GM21723 (cell line): Measurements from ENCODE around the gene JAK3.

Experiments
- ATAC-seq: cut with Tn5 transposase; IDR thresholded peaks from one replicate; pipeline ENCODE4 v1.9.1; 2021; ENCODE audit warnings: mild to moderate bottlenecking, moderate library complexity; ENCODE audit not compliant: unreplicated experiment

The JAK3 gene

GRCh38 chr19:17841810-17842662, 5.7 kb downstream of the JAK3 start:
- no peak for ATAC-seq

- no peak for ATAC-seq
Measured at GRCh38 chr19:17841371-17841809, 6.4 kb downstream of the JAK3 start.

- ATAC-seq, result no peak
Measured at GRCh38 chr19:17840019-17840418, 7.8 kb downstream of the JAK3 start.

DNA sequence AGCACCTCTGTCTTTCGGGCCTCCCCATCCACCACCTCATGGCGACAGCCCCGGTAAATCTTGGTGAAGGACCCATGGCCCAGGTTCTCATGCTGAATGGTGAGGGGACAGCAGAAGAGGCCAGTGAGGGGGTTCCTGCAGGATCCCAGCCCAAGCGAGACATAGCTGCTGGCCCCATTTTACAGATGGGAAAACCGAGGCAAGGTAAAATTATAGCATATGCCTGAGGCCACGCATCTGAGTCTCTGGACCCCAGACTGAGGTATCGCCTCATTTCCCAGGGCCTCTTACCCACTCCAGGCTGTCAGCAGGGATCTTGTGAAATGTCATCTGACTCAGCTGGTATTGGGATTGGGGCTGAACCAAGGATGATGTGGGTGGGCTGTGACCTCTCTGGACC, 9.8 kb downstream of the JAK3 start:
- ATAC-seq, result no peak

- ATAC-seq, result no peak
Measured at GRCh38 chr19:17836530-17836929, 11.3 kb downstream of the JAK3 start.

GRCh38 chr19:17835182-17836006, 12.4 kb downstream of the JAK3 start:
- ATAC-seq, result no peak

GRCh38 chr19:17834350-17835181, 13.2 kb downstream of the JAK3 start:
- no peak for ATAC-seq

DNA sequence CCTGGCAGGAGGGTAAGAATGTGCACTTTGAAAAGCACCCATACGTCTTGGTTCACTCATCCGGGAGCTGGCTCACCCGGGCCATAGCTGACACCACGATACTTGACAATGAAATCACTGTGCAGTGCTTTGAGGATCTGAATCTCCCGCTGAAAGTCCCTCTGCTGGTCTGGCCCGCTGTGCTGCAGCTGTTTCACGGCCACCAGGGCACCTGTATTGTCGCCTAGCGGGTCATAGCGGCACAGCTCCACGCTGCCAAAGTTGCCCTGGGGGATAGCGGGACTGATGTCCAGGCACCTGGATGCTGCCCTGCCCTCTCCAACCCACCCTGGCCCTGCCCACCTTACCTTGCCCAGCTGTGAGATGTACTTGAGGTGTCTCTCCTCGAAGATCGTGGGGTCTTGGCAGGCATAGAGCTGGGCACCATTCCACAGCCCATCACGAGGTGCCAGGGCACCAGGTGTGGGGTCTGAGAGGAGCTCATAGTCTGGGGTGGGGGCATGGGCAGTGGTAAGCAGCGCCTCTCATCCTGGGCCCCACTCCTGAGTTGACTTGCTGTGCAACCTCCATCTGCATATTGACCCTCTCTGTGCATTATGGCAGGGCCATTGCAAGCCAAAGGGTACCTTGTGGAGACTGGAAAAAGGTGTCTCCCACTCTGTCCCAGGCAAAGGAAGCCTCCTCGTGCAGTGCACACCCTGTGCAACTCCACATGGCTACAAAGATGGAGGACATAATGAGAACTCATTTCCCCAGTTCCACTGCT, 15.2 kb downstream of the JAK3 start:
- no peak for ATAC-seq

- no peak for ATAC-seq
Measured at GRCh38 chr19:17831419-17831888, 16.3 kb downstream of the JAK3 start.

GRCh38 chr19:17830567-17831418, 17.0 kb downstream of the JAK3 start:
- ATAC-seq, result no peak

DNA sequence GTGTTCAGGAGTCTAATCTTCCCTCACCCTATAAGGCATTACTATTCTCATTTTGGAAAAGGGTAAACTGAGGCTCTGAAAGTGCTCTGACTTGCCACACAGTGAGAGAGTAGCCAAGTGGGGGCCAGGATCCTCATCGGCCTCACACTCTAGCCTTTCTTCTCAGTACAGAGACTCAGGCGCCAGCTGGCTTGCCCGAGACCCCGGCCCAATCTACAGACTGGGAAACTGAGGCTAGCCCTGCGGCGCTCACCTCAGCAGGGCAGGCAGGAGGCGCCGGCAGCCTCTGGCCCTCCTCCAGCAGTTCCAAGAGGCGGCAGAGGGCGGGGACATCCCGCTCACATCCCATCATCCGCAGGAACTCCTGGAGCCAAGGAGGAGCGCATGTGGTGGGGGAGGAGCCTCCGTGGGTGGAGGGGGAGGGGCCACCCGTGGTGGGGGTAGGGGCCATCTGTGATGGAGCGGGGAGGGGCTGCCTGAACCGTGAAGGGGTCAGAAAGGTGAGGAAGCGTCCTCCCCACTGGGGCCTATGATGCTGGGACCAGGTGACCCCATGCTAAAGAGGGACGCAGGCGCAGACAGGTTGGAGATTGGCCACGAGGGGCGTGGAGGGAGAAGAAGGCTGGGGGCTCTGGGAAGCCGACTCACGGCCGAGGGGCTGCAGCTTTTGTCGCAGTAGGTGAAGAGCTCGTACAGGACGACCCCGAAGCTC, 17.8 kb downstream of the JAK3 start:
- ATAC-seq, result no peak

- no peak for ATAC-seq
Measured at GRCh38 chr19:17826508-17827056, 21.2 kb downstream of the JAK3 start.

DNA sequence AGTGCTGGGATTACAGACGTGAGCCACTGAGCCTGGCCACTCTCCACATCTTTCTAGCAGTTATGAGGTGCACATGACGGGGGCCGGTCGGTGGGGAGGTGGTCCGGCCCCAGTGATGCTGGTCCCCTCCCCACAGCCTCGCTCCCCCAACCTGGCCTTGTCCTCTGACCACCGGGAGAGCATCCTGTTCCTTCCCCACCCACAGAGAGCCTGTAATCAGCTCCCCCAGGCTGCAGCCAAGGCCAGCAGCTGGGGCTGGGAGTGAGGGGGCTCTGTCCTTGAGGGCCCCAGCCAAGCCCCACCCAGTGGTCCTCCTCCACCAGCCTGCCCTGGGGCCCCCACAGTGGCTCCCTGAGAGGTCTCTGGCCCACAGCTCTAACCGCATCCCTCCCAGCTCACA, 23.4 kb downstream of the JAK3 start:
- ATAC-seq, result no peak

GRCh38 chr19:17821190-17821589, 26.6 kb downstream of the JAK3 start, which contains the start of gene INSL3:
Gene INSL3 (minus strand): TSS chr19:17821519. CDS start chr19:17821506, 13 bp downstream.
- no peak for ATAC-seq

- ATAC-seq, result no peak
Measured at GRCh38 chr19:17817668-17818363, 30.0 kb downstream of the JAK3 start.

- no peak for ATAC-seq
Measured at GRCh38 chr19:17812099-17812498, 35.7 kb downstream of the JAK3 start.

DNA sequence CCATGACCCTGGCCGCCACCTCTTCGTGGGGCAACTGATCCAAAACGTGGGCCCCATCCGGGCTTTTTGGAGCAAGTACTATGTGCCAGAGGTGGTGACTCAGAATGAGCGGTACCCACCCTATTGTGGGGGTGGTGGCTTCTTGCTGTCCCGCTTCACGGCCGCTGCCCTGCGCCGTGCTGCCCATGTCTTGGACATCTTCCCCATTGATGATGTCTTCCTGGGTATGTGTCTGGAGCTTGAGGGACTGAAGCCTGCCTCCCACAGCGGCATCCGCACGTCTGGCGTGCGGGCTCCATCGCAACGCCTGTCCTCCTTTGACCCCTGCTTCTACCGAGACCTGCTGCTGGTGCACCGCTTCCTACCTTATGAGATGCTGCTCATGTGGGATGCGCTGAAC, 36.1 kb downstream of the JAK3 start:
- ATAC-seq, result no peak

DNA sequence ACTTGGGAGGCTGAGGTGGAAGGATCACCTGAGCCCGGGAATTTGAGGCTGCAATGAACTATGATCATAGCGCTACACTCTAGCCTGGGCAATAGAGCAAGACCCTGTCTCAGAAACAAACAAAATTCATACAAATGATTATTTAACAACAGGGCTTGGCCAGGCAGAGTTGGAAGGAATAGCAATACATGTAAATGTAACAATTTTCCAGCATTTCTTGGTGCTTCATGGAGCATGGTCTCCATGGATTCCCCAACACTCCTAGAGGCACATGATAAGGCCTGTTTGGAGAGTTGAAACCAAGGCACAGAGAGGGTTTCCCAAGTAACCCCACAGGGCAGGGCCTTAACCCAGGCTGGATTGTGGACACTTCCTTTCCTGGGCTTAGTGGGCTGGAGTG, 36.7 kb downstream of the JAK3 start:
- no peak for ATAC-seq
